ENCODE results near the gene GALR3. TPM values are rescaled to one million over a fixed set of nuclear protein-coding genes. Genes with fewer than 3 reads are reported as not detected.
A peak's percentile ranks its signal among the peaks of the same experiment; 100 is the strongest.

Gene GALR3
- total RNA-seq, 4 donors from 2014 or later = not detected

DNA sequence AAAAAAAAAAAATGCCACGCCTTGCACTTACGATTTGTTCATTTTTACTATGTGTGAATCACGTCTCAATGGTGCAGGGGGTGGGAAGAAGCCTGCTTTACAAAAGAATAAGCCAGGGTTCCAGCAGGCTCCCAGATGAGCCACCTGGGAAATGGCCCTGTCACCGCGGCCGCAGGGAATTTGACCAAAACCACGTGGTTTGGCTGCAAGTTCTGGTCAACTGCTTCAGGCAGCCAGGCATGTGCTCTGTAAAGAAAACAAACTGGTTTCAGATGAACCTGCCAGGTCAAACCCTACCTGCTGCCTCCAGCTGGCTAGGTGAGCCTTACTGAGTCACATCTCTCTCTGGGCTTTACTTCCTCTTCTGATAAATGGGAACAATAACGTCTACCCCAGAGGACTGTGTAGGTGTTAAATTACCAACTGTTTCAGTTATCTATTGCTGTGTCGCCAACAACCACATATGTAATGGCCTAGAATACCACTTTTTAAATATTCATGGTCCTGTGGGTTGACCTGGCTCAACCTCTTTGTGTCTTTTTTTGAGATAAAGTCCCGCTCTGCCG, 46.0 kb upstream of the GALR3 start:
- intact Hi-C loops (cut with DNase I; ENCODE audit: low total_unique reads) = no loop called here
- no peaks in the 10 kb centered on the region for H3K9me3 ChIP-seq
- H3K27ac ChIP-seq = peak overlapping the region; percentile 44 to 59
- no peak for TF ChIP-seq POLR2A (IDR thresholded peaks at IDR 0.05)
- TF ChIP-seq, protein P1, sequence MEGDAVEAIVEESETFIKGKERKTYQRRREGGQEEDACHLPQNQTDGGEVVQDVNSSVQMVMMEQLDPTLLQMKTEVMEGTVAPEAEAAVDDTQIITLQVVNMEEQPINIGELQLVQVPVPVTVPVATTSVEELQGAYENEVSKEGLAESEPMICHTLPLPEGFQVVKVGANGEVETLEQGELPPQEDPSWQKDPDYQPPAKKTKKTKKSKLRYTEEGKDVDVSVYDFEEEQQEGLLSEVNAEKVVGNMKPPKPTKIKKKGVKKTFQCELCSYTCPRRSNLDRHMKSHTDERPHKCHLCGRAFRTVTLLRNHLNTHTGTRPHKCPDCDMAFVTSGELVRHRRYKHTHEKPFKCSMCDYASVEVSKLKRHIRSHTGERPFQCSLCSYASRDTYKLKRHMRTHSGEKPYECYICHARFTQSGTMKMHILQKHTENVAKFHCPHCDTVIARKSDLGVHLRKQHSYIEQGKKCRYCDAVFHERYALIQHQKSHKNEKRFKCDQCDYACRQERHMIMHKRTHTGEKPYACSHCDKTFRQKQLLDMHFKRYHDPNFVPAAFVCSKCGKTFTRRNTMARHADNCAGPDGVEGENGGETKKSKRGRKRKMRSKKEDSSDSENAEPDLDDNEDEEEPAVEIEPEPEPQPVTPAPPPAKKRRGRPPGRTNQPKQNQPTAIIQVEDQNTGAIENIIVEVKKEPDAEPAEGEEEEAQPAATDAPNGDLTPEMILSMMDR (IDR thresholded peaks at IDR 0.05) = no peak
- no peak overlapping the region for H3K4me3 ChIP-seq
- H3K36me3 ChIP-seq = no peaks in the 10 kb centered on the region
- H3K4me1 ChIP-seq = no peaks in the 10 kb centered on the region
- H3K27me3 ChIP-seq = no peaks in the 10 kb centered on the region
- peak in 1 of 2 donors; percentile 56 for DNase-seq

- DNase-seq = no peak
- Histone ChIP-seq H3K27ac (no peak overlapping the region), H3K4me1 (no peaks in the 10 kb centered on the region), H3K4me3 (no peak overlapping the region), H3K36me3 (no peaks in the 10 kb centered on the region), H3K27me3 (no peaks in the 10 kb centered on the region), H3K9me3 (no peaks in the 10 kb centered on the region)
- intact Hi-C loops (cut with DNase I; ENCODE audit: low total_unique reads) = no loop called here
- TF ChIP-seq POLR2A (IDR thresholded peaks at IDR 0.05) = no peak
- TF ChIP-seq, protein P1 (IDR thresholded peaks at IDR 0.05) = no peak
Measured at GRCh38 chr22:37778370-37779009, 44.7 kb upstream of the GALR3 start.

GRCh38 chr22:37781434-37782059, 41.6 kb upstream of the GALR3 start:
- no peak for TF ChIP-seq POLR2A (IDR thresholded peaks at IDR 0.05)
- TF ChIP-seq, protein P1 (IDR thresholded peaks at IDR 0.05) = peak in 2 of 4 experiments; percentile 10 to 38
- no peak overlapping the region for H3K4me3 ChIP-seq
- peak overlapping the region in 1 of 2 donors; percentile 34 for H3K27ac ChIP-seq
- intact Hi-C loops (cut with DNase I; ENCODE audit: low total_unique reads) = no loop called here
- no peaks in the 10 kb centered on the region for H3K27me3 ChIP-seq
- H3K9me3 ChIP-seq = no peaks in the 10 kb centered on the region
- peak in 1 of 2 donors; percentile 60 for DNase-seq
- no peaks in the 10 kb centered on the region for H3K4me1 ChIP-seq
- no peaks in the 10 kb centered on the region for H3K36me3 ChIP-seq

- H3K4me1 ChIP-seq = no peaks in the 10 kb centered on the region
- DNase-seq = no peak
- TF ChIP-seq, protein P1 (IDR thresholded peaks at IDR 0.05) = no peak
- no peak for TF ChIP-seq POLR2A (IDR thresholded peaks at IDR 0.05)
- intact Hi-C loops (cut with DNase I; ENCODE audit: low total_unique reads) = no loop called here
- no peaks in the 10 kb centered on the region for H3K27me3 ChIP-seq
- H3K9me3 ChIP-seq = no peaks in the 10 kb centered on the region
- no peak overlapping the region for H3K27ac ChIP-seq
- no peaks in the 10 kb centered on the region for H3K36me3 ChIP-seq
- H3K4me3 ChIP-seq = no peak overlapping the region
Measured at GRCh38 chr22:37782340-37783168, 40.6 kb upstream of the GALR3 start.

All from uterus (tissue), 4 donors.